Skin epidermis (tissue), 12 donors: Measurements from ENCODE around the gene PLSCR4.
"Not testable (repeated sequence)": the region's sequence is repeated elsewhere in the genome, so short reads cannot be mapped to it uniquely, and the experiment has no call there.

Experiments used
- H3K27ac ChIP-seq, 21 experiments: fragments of 200-600 bp; sonication (generic) in 11 of 21; one replicate each; pipeline ENCODE4 v1.5.0; 2020; ENCODE audit warnings: mild to moderate bottlenecking in 3 of 21, inconsistent platforms in 2 of 21, moderate library complexity in 2 of 21
- H3K4me3 ChIP-seq, 7 experiments: fragments of 200-600 bp; sonication (generic) in 2 of 7; one replicate each; pipeline ENCODE4 v1.5.0; 2020; ENCODE audit warnings: inconsistent platforms in 2 of 7, mild to moderate bottlenecking in 2 of 7, moderate library complexity in 1 of 7

Gene PLSCR4

GRCh38 chr3:146250449-146251382 lies at the start of gene PLSCR4:
PLSCR4 (minus strand) TSS chr3:146251105; CDS start chr3:146222071, 29,034 bp downstream.
- peak within 1 kb of the TSS; percentile 51 to 92 (median 63) for H3K4me3 ChIP-seq
- peak within 1 kb of the TSS; percentile 33 to 92 (median 80) for H3K27ac ChIP-seq

GRCh38 chr3:146293401-146293800 lies 42.5 kb upstream of the PLSCR4 start:
- not testable (repeated sequence) for H3K4me3 ChIP-seq, H3K27ac ChIP-seq

GRCh38 chr3:146283781-146284445 lies 33.0 kb upstream of the PLSCR4 start:
- no peak overlapping the region for H3K27ac ChIP-seq
- H3K4me3 ChIP-seq: no peak overlapping the region

GRCh38 chr3:146280864-146281263 lies 30.0 kb upstream of the PLSCR4 start:
- Histone ChIP-seq H3K4me3 (no peak overlapping the region), H3K27ac (no peak overlapping the region)

GRCh38 chr3:146279951-146280350 lies 29.0 kb upstream of the PLSCR4 start:
- Histone ChIP-seq H3K4me3 (no peak overlapping the region), H3K27ac (no peak overlapping the region)

GRCh38 chr3:146279013-146279412 lies 28.1 kb upstream of the PLSCR4 start:
- Histone ChIP-seq H3K27ac (no peak overlapping the region), H3K4me3 (no peak overlapping the region)

GRCh38 chr3:146277953-146278631 lies 27.2 kb upstream of the PLSCR4 start:
- H3K4me3 ChIP-seq: no peak overlapping the region

GRCh38 chr3:146275476-146275875 lies 24.6 kb upstream of the PLSCR4 start:
- H3K27ac ChIP-seq: peak overlapping the region in 2 of 21 experiments; percentile 27 to 46
- H3K4me3 ChIP-seq: no peak overlapping the region

More at GRCh38 chr3:146277953-146278631, 27.2 kb upstream of the PLSCR4 start:
- H3K27ac ChIP-seq: peak overlapping the region in 2 of 21 experiments; percentile 9 to 27

- Histone ChIP-seq H3K4me3 (no peak overlapping the region), H3K27ac (peak overlapping the region in 4 of 21 experiments; percentile 3 to 46 (median 18))
Measured at GRCh38 chr3:146274833-146275232, 23.9 kb upstream of the PLSCR4 start.

- Histone ChIP-seq H3K4me3 (no peak overlapping the region), H3K27ac (peak overlapping the region in 2 of 21 experiments; percentile 12 to 45)
Measured at GRCh38 chr3:146273721-146274407, 23.0 kb upstream of the PLSCR4 start.

- no peak overlapping the region for H3K4me3 ChIP-seq
- no peak overlapping the region for H3K27ac ChIP-seq
Measured at GRCh38 chr3:146271180-146271579, 20.3 kb upstream of the PLSCR4 start.

- no peak overlapping the region for H3K4me3 ChIP-seq
- H3K27ac ChIP-seq: no peak overlapping the region
Measured at GRCh38 chr3:146269271-146269670, 18.4 kb upstream of the PLSCR4 start.

- H3K4me3 ChIP-seq: no peak overlapping the region
- no peak overlapping the region for H3K27ac ChIP-seq
Measured at GRCh38 chr3:146268535-146269219, 17.8 kb upstream of the PLSCR4 start.

- no peak overlapping the region for H3K27ac ChIP-seq
Measured at GRCh38 chr3:146265720-146266119, 14.8 kb upstream of the PLSCR4 start.

GRCh38 chr3:146262371-146263110 lies 11.6 kb upstream of the PLSCR4 start:
- H3K27ac ChIP-seq: no peak overlapping the region
- no peak overlapping the region for H3K4me3 ChIP-seq

More at GRCh38 chr3:146265720-146266119, 14.8 kb upstream of the PLSCR4 start:
- H3K4me3 ChIP-seq: no peak overlapping the region

- H3K27ac ChIP-seq: no peak overlapping the region
- H3K4me3 ChIP-seq: no peak overlapping the region
Measured at GRCh38 chr3:146259880-146260589, 9.1 kb upstream of the PLSCR4 start.

GRCh38 chr3:146256851-146257486 lies 6.1 kb upstream of the PLSCR4 start:
- Histone ChIP-seq H3K4me3 (no peak overlapping the region), H3K27ac (no peak overlapping the region)
